COLO829 (cell line): ENCODE data around the gene FOSL1.

Experiments
- DNase-seq: peaks from one replicate; pipeline ENCODE4 v3.0.0; 2012; ENCODE audit warnings: low spot score

Gene FOSL1

DNA sequence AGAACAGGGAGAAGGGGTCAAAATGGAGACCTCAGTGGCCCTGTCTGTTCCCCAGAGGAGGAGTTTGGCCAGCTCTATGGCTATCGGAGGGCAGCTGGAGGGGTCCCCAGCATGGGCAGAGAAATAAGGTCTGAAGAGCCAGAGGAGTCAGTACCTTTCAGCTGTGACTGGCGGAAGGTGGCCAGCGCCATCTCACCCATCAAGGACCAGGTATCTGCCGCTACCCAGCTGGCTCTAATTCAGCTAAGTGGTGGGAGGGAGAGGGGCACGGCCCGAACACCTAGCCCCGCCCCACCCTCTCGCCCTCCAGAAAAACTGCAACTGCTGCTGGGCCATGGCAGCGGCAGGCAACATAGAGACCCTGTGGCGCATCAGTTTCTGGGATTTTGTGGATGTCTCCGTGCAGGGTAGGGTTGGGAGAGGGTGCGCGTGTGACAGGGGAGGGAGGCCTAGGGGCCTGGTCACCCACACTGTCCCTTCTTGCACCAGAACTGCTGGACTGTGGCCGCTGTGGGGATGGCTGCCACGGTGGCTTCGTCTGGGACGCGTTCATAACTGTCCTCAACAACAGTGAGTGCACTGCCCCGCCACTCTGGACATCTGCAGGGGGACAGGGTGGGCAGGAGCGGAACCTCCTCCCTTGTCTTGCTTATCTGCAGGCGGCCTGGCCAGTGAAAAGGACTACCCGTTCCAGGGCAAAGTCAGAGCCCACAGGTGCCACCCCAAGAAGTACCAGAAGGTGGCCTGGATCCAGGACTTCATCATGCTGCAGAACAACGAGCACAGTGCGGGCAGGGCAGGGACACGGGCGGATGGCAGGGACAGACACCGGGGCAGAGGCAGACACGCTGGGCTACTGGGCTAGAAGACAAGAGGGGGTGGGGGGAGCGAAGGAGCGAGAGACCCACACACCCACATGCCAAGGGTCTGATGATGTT lies 17.8 kb downstream of the FOSL1 start:
- DNase-seq = no peak

DNA sequence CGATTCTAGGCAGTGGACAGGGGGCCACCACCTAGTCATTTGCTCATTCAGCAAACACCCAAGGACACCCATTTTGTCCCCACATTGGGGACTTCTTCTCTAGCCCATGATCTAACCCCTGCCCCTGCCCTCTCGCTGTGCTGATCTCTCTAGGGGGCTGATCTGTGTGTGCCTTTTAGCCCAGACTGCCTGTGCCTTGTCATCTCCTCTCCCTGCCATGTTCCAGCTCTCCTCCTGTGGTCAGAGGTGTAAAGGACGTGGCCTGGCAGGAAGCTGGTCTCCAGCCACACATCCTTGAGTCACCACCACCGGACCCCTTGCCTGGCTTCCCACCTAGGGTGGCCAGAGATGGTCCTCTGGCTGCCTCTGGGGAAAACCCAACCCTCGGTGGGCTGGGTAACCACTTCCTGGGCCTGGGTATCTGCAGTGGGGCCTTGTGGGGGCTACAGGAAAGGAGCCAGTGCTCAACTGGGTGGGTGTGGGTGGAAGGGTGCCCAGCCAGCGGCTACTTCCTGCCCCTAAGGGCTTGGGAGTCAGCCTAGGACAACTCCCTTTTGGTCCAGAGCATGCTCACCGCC lies 19.3 kb downstream of the FOSL1 start:
- no peak for DNase-seq

DNA sequence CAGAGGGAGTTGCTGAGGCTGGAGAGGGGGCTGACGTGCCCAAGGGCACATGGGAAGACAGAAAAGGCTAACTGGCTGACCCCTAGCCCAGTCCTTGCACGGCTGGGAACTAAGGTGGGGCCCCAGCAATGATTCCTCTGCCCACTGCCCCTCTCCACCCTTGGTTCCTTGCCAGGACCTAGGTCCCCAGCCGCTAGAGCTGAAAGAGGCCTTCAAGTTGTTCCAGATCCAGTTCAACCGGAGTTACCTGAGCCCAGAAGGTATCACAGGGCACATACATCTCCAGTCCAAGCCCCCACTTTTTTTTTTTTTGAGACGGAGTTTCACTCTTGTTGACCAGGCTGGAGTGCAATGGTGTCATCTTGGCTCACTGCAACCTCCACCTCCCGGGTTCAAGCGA lies 20.2 kb downstream of the FOSL1 start:
- DNase-seq = no peak

DNA sequence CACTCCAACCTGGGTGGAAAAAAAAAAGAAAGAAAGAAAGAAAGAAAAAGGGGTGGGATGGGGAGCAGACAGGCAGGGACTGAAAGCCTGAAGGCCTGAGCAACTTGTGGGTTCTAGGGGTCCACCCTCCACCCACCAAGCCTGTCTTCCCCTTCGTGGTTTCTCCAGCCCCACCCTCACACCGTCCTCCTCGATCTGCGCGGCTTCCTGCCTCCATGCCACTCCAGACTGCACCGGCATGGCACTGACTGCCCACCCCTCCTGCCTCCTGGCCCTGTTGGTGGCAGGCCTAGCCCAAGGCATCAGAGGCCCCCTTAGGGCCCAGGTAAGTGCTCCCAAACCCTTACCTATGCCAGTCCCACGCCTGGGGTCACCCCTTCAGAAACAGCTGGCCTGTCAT lies 20.6 kb downstream of the FOSL1 start, which contains the start of gene CTSW:
Gene CTSW (plus strand): TSS at position 221 of the 400 bp plus-strand sequence. CDS start 18 bp downstream, at position 239.
- no peak for DNase-seq

DNA sequence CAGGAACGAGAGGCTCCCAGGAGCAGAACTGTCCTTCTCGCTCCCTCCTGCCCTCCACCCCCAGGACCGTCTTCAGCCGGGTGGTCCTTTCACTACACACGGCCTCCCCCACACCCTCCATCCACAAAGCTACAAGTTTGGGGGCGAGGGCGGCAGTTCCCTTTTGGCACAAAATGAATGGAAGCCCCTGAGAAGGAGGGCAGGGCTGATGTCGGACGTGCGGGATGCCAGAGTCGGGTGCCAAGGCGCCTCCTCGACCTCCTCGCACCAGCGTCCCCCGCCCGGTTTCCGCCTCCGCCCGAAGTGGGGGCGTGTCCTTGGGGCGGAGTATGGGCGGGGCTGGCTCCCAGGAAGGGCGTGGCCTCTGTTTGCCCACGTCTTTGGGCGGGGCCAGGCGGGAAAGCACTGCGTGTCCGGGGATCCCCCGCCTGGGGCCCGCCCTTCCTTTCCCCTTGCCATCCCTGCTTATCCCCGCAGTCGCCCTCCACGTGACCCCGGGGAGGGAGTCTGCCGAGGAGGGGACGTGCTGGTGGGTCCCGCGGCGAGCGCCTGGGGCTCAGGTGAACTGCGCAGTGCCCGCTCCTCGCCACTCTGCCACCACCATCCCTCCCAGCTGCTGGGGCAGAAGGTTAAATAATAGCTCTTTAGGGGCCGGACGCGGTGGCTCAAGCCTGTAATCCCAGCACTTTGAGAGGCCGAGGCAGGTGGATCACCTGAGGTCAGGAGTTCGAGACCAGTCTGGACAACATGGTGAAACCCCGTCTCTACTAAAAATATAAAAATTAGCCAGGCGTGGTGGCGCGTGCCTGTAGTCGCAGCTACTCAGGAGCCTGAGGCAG lies 26.7 kb downstream of the FOSL1 start:
- DNase-seq = peak; percentile 92

DNA sequence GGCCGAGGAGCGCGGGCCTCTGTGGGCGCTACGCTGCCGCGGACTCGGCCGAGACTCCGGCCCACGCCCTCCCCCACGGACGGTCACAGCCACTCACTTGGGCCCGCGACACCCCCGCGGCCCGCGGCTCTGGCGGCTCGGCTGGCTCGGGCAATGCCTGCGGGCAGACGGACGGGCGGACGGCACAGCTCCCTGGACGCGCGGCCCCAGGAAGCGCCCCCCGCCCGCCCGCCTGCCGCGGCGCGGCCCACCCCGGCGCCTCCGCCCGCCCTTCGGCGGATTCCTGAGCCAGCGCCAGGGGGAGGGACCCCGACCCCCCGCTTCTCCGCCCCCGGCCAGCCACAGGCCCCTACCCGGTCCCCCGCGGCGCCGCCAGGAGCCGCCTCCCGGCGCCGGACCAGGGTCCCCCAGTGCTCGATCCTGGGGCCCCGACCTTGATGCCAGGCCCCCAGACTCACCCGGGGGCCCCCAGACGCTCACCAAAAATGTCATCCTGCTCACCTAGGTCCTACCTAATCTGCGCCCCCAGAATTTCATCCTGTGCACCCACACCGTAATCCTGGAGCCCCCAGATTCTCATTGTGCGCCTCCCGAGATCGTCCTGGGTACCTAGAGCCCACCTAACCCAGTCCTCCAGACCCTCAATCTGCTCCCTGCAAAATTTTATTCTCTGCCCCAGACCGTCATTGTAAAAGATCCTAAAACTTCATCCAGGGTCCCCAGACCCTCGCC lies 27.4 kb downstream of the FOSL1 start, which contains the start of gene EFEMP2:
Gene EFEMP2 (minus strand): TSS at position 215 of the 732 bp plus-strand sequence. CDS start 446 bp downstream, outside the sequence.
- no peak for DNase-seq

DNA sequence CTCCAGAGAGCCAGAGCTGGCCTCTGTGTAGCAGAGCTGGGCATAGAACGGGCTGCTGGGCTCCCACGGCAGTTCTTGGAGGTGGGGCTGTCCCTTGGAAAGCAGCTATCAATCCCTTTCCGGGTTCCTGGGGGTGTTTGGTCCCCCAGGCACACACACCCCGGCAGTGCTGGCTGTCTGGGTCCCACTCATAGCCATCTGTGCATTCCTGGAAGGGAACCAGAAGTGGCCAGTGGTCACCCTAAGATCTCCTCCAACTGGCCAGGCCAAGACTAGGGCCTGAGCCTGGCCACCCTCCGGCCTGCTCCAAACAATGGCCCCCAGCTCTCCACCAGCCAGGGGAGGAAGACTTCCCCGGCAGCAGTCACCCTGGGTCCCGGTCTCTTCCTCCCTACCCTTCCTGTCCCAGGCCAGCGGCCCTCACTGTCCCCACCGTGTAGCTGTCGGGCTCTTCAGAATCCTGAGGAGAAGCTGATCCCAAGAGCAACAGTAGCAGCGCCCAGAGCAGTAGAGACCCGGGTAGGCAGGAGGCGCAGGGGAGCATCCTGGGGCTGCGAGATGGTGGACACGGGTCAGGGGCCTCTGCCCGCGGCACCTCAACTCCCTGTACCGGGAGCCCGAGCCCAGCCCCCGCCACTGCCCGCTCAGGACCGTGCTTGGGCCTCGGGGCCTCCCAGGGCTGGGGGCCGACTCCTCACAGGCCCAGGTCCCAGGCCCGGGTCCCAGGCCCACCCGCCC lies 28.2 kb downstream of the FOSL1 start:
- no peak for DNase-seq

DNA sequence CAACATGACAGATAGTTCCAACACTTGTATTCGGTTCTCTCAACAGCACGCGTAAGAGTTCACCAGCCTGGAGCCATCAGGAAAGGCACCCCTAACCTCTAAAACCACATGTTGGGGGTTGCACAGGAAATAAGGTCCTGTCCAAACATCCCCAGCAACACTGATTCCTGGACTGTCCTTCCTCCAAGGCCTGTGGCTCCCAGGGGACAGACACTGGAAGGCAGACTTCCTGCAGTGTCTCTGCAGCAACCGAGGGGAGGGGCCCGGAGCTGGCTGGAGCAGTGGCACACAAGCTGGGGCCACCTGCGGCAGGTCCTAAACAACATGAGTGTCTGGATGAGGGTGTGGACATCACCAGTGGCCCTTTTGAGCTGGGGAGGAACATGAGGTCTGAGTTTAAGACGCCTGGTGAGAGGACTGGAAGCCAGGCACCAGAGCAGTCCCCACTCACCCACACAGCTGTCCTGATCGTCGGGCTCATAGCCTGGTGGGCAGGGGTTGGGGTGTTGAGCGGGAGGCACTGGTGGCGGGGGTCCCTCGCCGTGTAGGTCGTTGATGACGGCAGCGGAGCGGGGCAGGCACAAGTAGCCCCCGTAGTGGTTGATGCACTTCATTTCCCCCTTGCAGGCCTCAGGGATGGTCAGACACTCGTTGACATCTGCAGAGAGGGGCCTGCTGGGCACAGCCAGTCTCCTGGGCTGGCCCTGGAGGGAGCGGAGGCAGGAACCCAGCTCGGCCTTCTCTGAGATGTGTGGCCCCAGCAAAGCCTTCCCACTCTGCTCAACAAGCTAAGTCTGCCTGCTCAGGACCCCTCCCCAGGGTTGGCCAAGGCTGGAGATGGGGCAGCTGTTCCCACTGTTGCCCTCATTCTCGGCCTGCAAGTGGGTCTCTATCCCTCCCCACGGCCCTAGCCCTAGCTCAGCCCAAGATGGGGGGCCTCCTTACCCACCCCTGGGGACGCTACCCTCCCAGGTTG lies 29.2 kb downstream of the FOSL1 start:
- no peak for DNase-seq

DNA sequence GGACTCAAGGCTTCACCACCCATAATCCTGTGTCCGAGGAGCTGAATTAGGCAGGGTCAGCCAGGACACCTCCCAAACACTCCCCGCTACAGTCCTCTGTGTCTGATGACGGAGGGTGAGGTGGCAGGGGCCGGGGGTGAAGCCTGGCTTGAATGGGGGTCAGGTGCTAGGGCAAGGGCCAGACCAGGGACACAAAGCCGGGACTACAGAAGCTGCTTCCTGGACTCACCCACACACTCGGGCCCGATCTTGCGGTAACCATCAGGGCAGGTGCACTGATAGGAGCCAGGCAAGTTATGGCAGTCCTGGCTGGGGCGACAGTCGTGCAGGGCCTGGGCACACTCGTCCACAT lies 29.9 kb downstream of the FOSL1 start:
- no peak for DNase-seq

DNA sequence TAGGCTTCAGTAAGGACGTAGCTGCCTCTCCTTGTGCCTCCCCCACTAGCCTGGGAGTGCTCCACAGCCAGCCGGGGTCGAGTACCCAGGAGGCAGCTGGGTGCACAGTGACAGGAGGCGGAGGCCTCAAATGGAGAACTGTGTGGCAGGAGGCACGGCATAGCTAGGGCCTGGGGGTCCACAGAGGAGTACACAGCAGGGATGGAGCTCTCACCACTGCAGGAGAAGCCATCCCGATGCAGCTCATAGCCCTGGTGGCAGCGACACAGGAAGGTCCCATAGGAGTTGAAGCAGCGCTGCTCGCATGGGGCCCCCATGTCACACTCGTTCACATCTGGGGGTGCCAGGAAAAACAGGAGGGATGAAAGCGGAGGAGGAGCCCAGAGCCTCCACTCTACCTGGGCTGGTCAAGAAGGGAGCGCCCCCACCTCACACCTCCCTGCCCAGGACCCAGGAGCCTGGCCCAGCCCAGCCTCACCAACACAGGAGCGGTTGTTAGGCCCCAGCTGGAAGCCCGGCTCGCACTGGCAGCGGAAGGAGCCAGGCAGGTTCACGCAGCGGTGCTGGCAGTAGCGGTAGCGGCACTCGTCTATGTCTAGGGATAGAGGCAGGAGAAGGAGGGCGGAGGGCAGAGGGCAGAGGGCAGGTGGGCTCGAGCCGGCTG lies 30.4 kb downstream of the FOSL1 start:
- no peak for DNase-seq

DNA sequence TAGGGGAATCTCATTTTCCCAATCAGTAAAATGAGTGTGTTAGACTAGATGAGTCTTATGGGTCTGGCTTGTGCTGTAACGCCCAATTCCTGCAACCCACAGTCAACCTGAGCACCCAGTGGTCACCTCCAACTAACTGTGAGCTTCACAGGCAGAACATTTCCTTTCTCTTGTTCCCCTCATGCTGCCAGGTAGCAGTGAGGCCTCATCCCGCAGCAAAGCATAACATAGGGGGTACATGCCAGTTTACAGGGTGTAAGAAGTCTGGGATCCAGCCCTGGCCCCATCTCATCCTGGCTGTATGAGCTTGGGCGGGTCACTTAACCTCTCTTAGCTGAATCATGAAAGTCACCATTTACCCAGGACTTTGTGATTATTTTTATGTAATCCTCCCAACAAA lies 31.3 kb downstream of the FOSL1 start:
- no peak for DNase-seq

DNA sequence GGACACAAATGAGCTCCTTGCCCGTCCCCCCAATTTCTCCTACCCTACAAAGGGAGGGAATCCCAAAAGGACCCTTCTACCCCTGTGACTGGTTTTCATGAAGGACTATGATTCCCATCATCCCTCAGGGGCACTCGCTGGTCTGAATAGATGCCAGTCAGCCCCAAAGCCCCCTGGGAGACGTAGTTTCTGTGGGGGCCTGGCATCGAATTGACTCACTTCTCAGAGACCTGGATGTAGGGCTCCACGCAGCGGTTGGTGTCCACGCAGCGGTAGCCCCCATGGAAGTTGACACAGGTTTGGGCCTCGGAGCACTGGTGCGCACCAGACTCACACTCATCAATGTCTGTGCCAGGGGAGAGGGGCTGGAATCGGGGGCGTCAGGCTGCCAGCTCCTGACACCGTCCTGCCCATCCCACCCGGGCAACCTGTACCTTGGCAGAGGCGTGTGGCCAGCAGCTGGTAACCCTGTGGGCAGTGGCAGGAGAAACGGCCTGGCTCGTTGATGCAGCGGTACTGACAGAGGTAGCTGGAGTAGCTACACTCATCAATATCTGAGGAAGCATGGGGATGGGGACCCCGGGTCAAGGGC lies 32.0 kb downstream of the FOSL1 start:
- no peak for DNase-seq

DNA sequence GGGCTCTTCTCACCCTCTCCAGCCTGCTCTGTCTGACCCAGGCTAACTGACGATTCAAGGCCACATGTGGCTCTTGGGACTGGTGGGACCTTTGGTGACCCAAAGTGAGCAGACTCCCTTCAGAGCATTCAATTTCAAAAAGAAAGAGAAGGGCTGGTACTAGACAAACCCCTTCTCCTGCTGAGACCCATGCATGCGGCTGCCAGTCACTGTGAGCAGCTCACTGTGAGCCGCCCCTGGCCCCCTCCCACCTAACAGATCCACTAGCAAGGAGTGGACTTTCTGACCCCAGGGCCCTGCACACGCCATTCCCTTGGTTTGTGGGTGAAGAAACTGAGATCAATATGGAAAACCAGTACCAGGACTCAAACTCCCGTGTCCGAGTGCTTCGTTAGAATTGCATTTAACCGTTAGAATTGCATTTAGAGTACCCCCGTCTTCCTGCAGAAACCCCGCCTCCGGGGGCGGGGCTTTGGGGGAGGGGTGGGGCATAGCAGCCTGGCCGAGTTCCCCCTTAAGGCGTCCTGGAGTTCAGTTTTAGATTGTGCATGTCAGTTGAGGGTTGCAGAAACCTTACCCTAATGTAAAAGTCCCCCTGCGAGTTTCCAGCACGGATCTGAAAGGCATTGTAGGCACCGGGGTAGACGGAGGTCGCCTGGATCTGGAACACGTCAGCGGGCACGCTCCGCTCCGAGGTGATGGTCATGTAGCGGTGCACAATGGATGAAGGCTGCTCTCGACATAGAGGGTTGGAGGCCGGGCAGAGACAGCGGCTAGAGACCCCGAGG lies 32.7 kb downstream of the FOSL1 start:
- no peak for DNase-seq

DNA sequence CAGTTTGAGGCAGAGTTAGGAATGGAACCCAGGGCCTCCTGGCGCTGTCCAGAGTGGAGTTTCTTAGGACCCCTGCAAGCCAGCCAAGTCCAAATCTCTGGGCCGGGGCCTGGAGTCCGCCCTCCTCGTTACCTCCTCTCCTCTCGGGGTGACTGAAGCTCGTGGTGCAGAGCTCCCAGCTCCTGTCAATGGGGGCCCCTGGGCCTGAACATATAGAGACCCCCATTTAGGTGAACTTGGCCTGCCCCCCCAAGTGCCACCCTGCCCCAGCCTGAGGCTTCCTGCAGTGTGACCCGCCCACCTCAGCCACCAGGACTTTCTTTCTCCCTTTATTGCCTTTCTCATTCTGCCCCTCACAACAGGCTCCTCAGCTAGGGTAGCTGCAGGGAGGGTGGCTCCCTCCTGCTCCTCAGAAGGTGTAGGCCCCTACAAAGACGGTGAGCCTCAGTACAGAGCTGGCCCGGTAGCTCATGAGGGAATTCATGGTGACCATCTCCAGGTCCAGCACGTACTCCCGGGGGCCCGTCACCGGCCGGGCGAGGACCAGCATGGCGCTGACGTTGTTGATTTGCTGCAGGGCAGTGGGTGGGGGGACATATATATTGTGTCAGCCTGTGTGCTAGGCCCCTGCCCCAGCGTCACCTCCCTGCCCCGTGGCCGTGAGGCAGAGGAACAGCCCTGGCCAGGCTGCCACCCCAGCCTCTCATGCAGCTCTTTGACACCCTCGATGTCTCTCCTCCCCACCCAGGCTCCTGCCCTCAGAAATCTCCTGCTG lies 33.5 kb downstream of the FOSL1 start:
- DNase-seq = no peak

DNA sequence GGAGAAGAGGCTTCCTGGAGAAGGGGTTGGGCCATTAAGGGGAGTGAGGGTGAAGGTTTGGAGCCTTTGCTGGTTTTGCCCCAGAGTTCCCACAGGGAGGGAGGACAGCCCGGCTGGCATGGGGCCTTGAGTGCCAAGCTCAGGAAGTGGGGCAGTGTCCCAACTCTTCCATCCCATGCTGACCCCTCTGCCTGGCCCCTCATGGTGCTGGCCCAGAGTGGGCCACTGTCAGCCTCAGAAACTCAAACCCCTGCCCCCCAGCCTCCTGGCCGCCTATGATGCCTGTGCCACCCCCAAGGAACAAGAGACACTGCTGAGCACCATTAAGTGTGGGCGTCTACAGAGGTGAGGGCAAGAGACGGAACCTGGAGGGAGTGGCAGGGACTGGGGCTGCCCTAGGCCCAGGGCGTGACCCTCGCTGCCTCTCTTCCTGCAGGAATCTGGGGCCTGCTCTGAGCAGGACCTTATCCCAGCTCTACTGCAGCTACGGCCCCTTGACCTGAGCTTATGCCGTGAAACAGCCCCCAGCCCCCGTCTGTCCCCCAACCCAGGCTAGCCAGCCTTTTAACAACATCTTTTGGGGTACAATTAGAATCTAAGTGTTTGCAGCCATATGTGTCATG lies 34.5 kb downstream of the FOSL1 start:
- DNase-seq = no peak

DNA sequence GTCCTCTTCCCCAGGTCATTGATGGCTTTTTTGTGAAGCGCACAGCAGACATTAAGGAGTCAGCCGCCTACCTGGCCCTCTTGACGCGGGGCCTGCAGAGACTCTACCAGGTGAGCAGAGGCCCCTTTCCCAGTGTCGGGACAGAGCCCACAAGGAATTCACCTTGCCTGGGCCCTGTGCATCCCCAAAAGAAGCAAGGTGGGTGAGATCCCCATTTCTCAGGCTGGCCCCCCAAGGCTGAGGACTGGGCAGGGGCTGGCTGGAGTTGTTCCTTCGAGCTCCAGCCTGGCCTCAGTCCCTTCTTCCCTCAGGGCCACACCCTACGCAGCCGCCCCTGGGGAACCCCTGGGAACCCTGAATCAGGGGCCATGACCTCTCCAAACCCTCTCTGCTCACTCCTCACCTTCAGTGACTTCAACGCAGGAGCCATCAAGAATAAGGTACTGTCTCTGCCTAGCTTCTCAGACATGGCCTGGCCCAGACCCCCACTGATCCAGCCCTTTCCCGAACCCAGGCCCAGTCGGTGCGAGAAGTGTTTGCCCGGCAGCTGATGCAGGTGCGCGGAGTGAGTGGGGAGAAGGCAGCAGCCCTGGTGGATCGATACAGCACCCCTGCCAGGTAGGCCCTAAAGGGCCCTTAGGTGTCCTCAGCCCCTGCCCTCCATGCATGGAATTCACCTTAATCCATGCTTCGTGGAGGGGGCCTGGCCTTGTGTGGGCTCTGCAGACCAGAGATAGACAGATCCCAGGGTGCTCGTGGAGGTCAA lies 35.3 kb downstream of the FOSL1 start:
- no peak for DNase-seq
